Adrenal gland (tissue), 12 donors: ENCODE data around the gene APBA2. TPM values are rescaled to one million over a fixed set of nuclear protein-coding genes. Genes with fewer than 3 reads are reported as not detected.

Experiments used
- DNase-seq, 7 donors: peaks; one replicate each; pipeline ENCODE4 v3.0.0-alpha.2; 2019 to 2020
- H3K27ac ChIP-seq, 5 donors: fragments of 200-600 bp; sonication (generic) in 4 of 5; 1 replicate in 3 of 5; 2 replicates in 2 of 5; pipeline versions ENCODE4 v1.5.1 to v1.8.0; 2016 to 2020; ENCODE audit warnings: mild to moderate bottlenecking in 1 of 5
- H3K27me3 ChIP-seq: fragments of 200-600 bp; 2 replicates; pipeline ENCODE4 v1.8.0; 2021
- H3K36me3 ChIP-seq, 2 donors: fragments of 200-600 bp; replicated peaks in 1 of 2; 1 replicate in 1 of 2; 2 replicates in 1 of 2; pipeline versions ENCODE4 v1.5.1 to v1.8.0; 2018 to 2022
- H3K4me1 ChIP-seq, 2 donors: fragments of 200-600 bp; replicated peaks in 1 of 2; 1 replicate in 1 of 2; 2 replicates in 1 of 2; pipeline versions ENCODE4 v1.5.1 to v1.8.0; 2018 to 2021
- H3K4me3 ChIP-seq, 4 donors: fragments of 200-600 bp; sonication (generic) in 3 of 4; one replicate each; pipeline ENCODE4 v1.5.1; 2016 to 2018
- H3K9me3 ChIP-seq, 3 donors: fragments of 200-600 bp; sonication (generic) in 1 of 3; replicated peaks in 1 of 3; 1 replicate in 2 of 3; 2 replicates in 1 of 3; pipeline versions ENCODE4 v1.5.1 to v1.8.0; 2016 to 2021
- POLR2A ChIP-seq, 2 donors: fragments of 450-650 bp; IDR thresholded peaks; one replicate each; pipeline ENCODE4 v1.6.1; 2017; ENCODE audit warnings: antibody characterized with exemption in 2 of 2, mild to moderate bottlenecking in 2 of 2, moderate library complexity in 1 of 2
- WGBS, 4 donors: extraction: QIAGEN DNeasy Blood & Tissue Kit in 2 of 4; methylation state at CpG; one replicate each; pipeline versions ENCODE4 v1.1.5 to v1.1.7; 2013 to 2017; 5-methylcytosine and 5-hydroxymethylcytosine counted together
- intact Hi-C, 2 donors: fragments of 100-400 bp; cut with DNase I; formaldehyde crosslinking; loops; one replicate each; pipeline versions ENCODE4 v1.14.1 to v1.15.0; 2022 to 2023
- polyA plus RNA-seq, 3 donors: library from polyadenylated mRNA; stranded (reverse); fragments of 200-250 nt in 2 of 3; fragments of 350-450 nt in 1 of 3; fragmentation: Illumina TruSeq in 1 of 3; extraction: RNeasy Lipid Tissue Mini Kit (QIAGEN cat#74804) in 1 of 3; gene quantifications; one replicate each; pipeline ENCODE4 v1.2.3, GENCODE V29; 2013 to 2014
- total RNA-seq, 9 donors: library from RNA; depleted of rRNA in 4 of 9; stranded (reverse); fragments of >200 nt in 4 of 9; fragments of 120-200 nt in 1 of 9; fragmentation: NEBNext Ultra II Directional in 1 of 9; extraction: Animal tissue kit (Norgen Biotek cat#: 25700) in 1 of 9; gene quantifications; one replicate each; pipeline versions ENCODE4 v1.1.0 to v1.2.4, GENCODE V29; 2013 to 2023
- TF ChIP-seq, protein P1 (sequence below), 6 experiments: fragments of 450-650 bp in 4 of 6; fragments of 200-600 bp in 2 of 6; sonication (generic) in 1 of 6; IDR thresholded peaks; 1 replicate in 5 of 6; 2 replicates in 1 of 6; pipeline versions ENCODE4 v1.5.1 to v1.8.0; 2016 to 2021; ENCODE audit warnings: antibody characterized with exemption in 6 of 6, mild to moderate bottlenecking in 2 of 6, moderate library complexity in 1 of 6
- donor health status: healthy with polysubstance abuse.
- donor health status: Bipolar disorder and iron deficiency.
- donor health status: DM: yes; HTN: yes; CAD: no.
- donor health status: DM: no; HTN: no; CAD: no.
- donor health status: DM: no; HTN: no; CAD: no.
- donor health status: DM: yes; HTN: yes; CAD: no.

The APBA2 gene
- total and polyA plus RNA-seq, 12 donors: 2.1 to 13.2 (median 4.7) TPM

DNA sequence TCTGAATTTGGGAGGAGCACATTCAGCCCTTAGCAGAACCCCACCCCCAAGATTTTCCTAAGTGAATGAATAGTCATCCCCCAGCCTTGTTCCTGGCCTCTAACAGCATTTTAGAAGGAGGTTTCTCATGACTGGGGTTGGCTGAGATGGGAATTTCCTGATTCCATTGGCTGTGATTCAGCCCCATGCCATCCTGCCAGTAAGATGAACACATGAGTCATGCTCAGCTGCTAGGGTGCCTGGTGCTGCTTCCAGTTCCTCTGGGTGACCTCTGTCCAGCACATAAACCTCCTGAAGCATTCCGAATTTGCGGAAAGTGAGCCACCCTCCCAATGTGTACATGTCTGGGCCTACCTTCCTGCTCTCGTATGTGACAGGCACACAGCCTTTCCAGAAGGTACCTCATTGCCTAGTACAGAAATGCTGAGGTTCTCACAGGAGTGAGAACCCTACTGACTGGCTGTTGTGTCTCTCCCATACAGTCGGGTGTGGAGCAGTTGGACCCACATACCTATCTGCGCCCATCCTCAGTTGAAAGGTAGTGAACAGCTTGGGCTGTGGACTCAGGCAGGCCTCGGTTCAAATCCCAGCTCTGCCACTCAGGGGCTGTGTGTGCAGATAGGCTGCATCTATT, 91.7 kb downstream of the APBA2 start:
- H3K9me3 ChIP-seq: no peaks in the 10 kb centered on the region
- peak overlapping the region in 1 of 5 donors; percentile 6 for H3K27ac ChIP-seq
- no peaks in the 10 kb centered on the region for H3K4me1 ChIP-seq
- H3K36me3 ChIP-seq: no peaks in the 10 kb centered on the region
- no peak overlapping the region for H3K4me3 ChIP-seq
- intact Hi-C loops: no loop called here
- peak; percentile 63 to 86 (median 76) for DNase-seq
- TF ChIP-seq, protein P1, sequence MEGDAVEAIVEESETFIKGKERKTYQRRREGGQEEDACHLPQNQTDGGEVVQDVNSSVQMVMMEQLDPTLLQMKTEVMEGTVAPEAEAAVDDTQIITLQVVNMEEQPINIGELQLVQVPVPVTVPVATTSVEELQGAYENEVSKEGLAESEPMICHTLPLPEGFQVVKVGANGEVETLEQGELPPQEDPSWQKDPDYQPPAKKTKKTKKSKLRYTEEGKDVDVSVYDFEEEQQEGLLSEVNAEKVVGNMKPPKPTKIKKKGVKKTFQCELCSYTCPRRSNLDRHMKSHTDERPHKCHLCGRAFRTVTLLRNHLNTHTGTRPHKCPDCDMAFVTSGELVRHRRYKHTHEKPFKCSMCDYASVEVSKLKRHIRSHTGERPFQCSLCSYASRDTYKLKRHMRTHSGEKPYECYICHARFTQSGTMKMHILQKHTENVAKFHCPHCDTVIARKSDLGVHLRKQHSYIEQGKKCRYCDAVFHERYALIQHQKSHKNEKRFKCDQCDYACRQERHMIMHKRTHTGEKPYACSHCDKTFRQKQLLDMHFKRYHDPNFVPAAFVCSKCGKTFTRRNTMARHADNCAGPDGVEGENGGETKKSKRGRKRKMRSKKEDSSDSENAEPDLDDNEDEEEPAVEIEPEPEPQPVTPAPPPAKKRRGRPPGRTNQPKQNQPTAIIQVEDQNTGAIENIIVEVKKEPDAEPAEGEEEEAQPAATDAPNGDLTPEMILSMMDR (IDR thresholded peaks at IDR 0.05): no peak
- no peak for TF ChIP-seq POLR2A (IDR thresholded peaks at IDR 0.05)
- WGBS, 4 donors: 74 to 81% (median 77%) methylated on average over 6 of the region's 6 CpGs
- no peaks in the 10 kb centered on the region for H3K27me3 ChIP-seq

DNA sequence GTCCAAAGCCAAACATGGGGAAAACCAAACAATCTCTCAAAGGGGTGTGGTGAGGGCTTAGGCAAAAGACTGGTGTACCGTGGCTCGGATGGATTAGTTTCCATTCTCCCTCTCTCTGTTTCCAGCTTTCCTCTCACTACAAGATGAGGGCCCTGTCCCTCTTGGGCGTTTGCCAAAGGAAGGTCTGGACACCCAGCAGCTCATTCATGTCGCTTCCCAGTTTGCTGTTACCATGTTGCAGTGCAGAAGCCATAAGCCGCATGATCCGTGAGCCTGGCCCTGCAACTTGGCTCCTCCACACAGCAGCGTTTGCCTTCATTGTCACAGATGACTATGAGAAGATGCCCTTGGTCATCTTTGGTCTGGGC, 92.2 kb downstream of the APBA2 start:
- no peaks in the 10 kb centered on the region for H3K4me1 ChIP-seq
- intact Hi-C loops: no loop called here
- no peaks in the 10 kb centered on the region for H3K27me3 ChIP-seq
- peak in 1 of 7 donors; percentile 43 for DNase-seq
- H3K9me3 ChIP-seq: no peaks in the 10 kb centered on the region
- H3K36me3 ChIP-seq: no peaks in the 10 kb centered on the region
- 82 to 89% (median 86%) methylated on average over 7 of the region's 7 CpGs for WGBS, 4 donors
- H3K4me3 ChIP-seq: no peak overlapping the region
- no peak overlapping the region for H3K27ac ChIP-seq
- TF ChIP-seq, protein P1 (IDR thresholded peaks at IDR 0.05): no peak
- TF ChIP-seq POLR2A (IDR thresholded peaks at IDR 0.05): no peak

DNA sequence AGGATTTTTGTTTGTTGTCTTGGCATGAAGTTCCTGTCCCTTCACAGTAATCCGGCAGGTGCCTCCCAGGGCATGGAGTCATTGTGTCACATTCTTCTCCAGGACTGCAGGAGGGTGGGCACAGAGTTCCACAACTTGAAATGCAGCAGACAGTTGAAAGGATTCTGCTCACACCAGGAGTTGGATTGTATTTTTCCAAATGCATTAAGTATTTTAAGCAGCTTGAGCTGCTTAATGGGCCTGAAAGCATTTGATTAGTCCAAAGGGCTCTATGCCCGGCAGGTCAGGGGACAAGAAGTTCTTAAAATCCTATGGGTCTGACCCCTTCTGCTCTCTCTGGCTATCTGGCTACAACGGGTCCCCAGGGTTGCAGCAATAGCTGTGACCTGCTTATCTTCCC, 92.9 kb downstream of the APBA2 start:
- H3K4me1 ChIP-seq: no peaks in the 10 kb centered on the region
- TF ChIP-seq, protein P1 (IDR thresholded peaks at IDR 0.05): no peak
- TF ChIP-seq POLR2A (IDR thresholded peaks at IDR 0.05): no peak
- H3K27me3 ChIP-seq: no peaks in the 10 kb centered on the region
- no peak for DNase-seq
- no peak overlapping the region for H3K4me3 ChIP-seq
- intact Hi-C loops: no loop called here
- H3K36me3 ChIP-seq: no peaks in the 10 kb centered on the region
- H3K9me3 ChIP-seq: no peaks in the 10 kb centered on the region
- H3K27ac ChIP-seq: no peak overlapping the region
- WGBS, 4 donors: 83 to 93% (median 88%) methylated on average over 3 of the region's 3 CpGs

DNA sequence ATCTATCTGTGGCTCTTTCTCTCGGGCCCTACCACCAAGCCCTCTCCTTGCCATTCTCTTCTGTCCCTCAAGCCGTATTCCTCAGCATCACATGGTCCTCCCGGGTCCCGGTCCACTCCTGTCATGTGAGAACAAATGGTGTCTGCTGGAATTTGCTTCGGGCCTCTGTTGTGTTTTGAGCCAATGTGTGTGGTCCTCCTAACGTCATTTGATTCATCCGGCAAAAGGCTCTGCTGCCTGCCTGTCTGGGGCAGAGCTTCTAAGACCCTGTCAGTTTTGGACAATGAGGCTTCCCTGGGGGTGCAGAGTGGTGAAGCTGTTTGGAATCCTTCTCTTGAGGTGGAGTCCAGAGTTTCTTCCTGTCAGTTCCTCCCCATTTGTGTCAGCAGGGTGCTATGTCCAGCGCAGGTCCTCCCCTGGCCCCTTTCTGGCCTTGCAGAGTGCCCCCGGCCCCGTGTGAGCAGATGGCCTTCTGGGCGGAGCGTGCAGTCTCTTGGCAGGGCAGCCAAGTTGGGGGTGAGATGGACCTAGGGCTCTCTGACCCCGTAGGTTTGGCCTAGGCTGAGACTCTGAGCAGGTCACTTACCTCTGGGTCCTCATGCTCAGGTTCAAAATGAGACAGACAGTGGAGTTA, 93.6 kb downstream of the APBA2 start:
- TF ChIP-seq, protein P1 (IDR thresholded peaks at IDR 0.05): no peak
- no peak for TF ChIP-seq POLR2A (IDR thresholded peaks at IDR 0.05)
- H3K4me1 ChIP-seq: no peaks in the 10 kb centered on the region
- no peak overlapping the region for H3K4me3 ChIP-seq
- H3K27ac ChIP-seq: no peak overlapping the region
- no peaks in the 10 kb centered on the region for H3K36me3 ChIP-seq
- 67 to 79% (median 75%) methylated on average over 8 to 13 of the region's 13 CpGs for WGBS, 4 donors
- intact Hi-C loops: no loop called here
- DNase-seq: peak in 1 of 7 donors; percentile 31
- no peaks in the 10 kb centered on the region for H3K27me3 ChIP-seq
- no peaks in the 10 kb centered on the region for H3K9me3 ChIP-seq
